Measurements from ENCODE around the gene ORM2. TPM values are rescaled to one million over a fixed set of nuclear protein-coding genes. Genes with fewer than 3 reads are reported as not detected.

ORM2 gene
- polyA plus RNA-seq, 3 donors: 0.30 to 0.33 TPM; not detected in 1

GRCh38 chr9:114304416-114305188 lies 25.1 kb upstream of the ORM2 start:
- no peaks in the 10 kb centered on the region for H3K9me3 ChIP-seq (replicated peaks in 1 of 2; ENCODE audit: control insufficient read depth in 1 of 2, insufficient read depth in 1 of 2, low read length in 2 of 2)
- no peaks in the 10 kb centered on the region for H3K36me3 ChIP-seq (replicated peaks in 1 of 2; ENCODE audit: control insufficient read depth in 1 of 2, insufficient read depth in 2 of 2, low read length in 2 of 2)
- H3K9ac ChIP-seq (ENCODE audit: insufficient read depth, low read length, poor library complexity, severe bottlenecking): no peak overlapping the region
- no peaks in the 10 kb centered on the region for H3K9me3 Mint-ChIP-seq
- DNase-seq: peak in 1 of 3 donors; percentile 2
- no peaks in the 10 kb centered on the region for H4K20me1 ChIP-seq (ENCODE audit: insufficient read depth, low read length)
- H3K27ac Mint-ChIP-seq: no peak overlapping the region
- intact Hi-C loops (cut with micrococcal nuclease): loop anchor here in 1 of 2 donors (5.0 kb wide), 1 partner anchor 147 kb away; the partner anchor contains the start of gene COL27A1
- H3K4me2 ChIP-seq (replicated peaks; ENCODE audit: extremely low read depth, low read length, poor library complexity, severe bottlenecking): no peak overlapping the region
- H3K27ac ChIP-seq (ENCODE audit: low read depth in 1 of 2, low read length in 2 of 2): no peak overlapping the region
- peaks cover 4% of the 10 kb centered on the region for H3K4me1 Mint-ChIP-seq
- H3K4me3 ChIP-seq (replicated peaks in 1 of 3; ENCODE audit: low read depth in 2 of 3, low read length in 3 of 3): no peak overlapping the region
- no peaks in the 10 kb centered on the region for H3K36me3 Mint-ChIP-seq
- peaks cover 3 to 8% (median 6%) of the 10 kb centered on the region in 3 donors for H3K27me3 Mint-ChIP-seq (ENCODE audit: low read depth in 3 of 3)
- 91% methylated on average over 9 of the region's 10 CpGs for WGBS (ENCODE audit: insufficient coverage)
- TF ChIP-seq, protein P1, sequence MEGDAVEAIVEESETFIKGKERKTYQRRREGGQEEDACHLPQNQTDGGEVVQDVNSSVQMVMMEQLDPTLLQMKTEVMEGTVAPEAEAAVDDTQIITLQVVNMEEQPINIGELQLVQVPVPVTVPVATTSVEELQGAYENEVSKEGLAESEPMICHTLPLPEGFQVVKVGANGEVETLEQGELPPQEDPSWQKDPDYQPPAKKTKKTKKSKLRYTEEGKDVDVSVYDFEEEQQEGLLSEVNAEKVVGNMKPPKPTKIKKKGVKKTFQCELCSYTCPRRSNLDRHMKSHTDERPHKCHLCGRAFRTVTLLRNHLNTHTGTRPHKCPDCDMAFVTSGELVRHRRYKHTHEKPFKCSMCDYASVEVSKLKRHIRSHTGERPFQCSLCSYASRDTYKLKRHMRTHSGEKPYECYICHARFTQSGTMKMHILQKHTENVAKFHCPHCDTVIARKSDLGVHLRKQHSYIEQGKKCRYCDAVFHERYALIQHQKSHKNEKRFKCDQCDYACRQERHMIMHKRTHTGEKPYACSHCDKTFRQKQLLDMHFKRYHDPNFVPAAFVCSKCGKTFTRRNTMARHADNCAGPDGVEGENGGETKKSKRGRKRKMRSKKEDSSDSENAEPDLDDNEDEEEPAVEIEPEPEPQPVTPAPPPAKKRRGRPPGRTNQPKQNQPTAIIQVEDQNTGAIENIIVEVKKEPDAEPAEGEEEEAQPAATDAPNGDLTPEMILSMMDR (IDR thresholded peaks at IDR 0.05): no peak
- H3K27me3 ChIP-seq (ENCODE audit: control insufficient read depth in 2 of 2, insufficient read depth in 2 of 2, low read length in 2 of 2): no peaks in the 10 kb centered on the region
- H3K4me1 ChIP-seq (ENCODE audit: control insufficient read depth in 1 of 2, insufficient read depth in 2 of 2, low read length in 2 of 2): no peaks in the 10 kb centered on the region
- no peaks in the 10 kb centered on the region for H3K79me2 ChIP-seq (ENCODE audit: insufficient read depth, low read length)
- no peak overlapping the region for H3K4me3 Mint-ChIP-seq
- H2AFZ ChIP-seq (ENCODE audit: insufficient read depth, low read depth, low read length, poor library complexity, severe bottlenecking): no peak overlapping the region

- TF ChIP-seq, protein P1 (IDR thresholded peaks at IDR 0.05): no peak
- no peaks in the 10 kb centered on the region for H3K79me2 ChIP-seq (ENCODE audit: insufficient read depth, low read length)
Measured at GRCh38 chr9:114307899-114308267, 21.8 kb upstream of the ORM2 start.

More at GRCh38 chr9:114307899-114308267, 21.8 kb upstream of the ORM2 start:
- Mint-ChIP-seq H3K27me3 (ENCODE audit: low read depth in 3 of 3) (peaks cover 2 to 6% (median 3%) of the 10 kb centered on the region in 3 donors), H3K9me3 (no peaks in the 10 kb centered on the region), H3K36me3 (no peaks in the 10 kb centered on the region), H3K4me3 (no peak overlapping the region), H3K27ac (no peak overlapping the region), H3K4me1 (peaks cover 4% of the 10 kb centered on the region)
- no peaks in the 10 kb centered on the region for H3K4me1 ChIP-seq (ENCODE audit: control insufficient read depth in 1 of 2, insufficient read depth in 2 of 2, low read length in 2 of 2)
- no peak overlapping the region for H2AFZ ChIP-seq (ENCODE audit: insufficient read depth, low read depth, low read length, poor library complexity, severe bottlenecking)
- no peak overlapping the region for H3K9ac ChIP-seq (ENCODE audit: insufficient read depth, low read length, poor library complexity, severe bottlenecking)
- H4K20me1 ChIP-seq (ENCODE audit: insufficient read depth, low read length): no peaks in the 10 kb centered on the region
- H3K4me2 ChIP-seq (replicated peaks; ENCODE audit: extremely low read depth, low read length, poor library complexity, severe bottlenecking): no peak overlapping the region
- H3K27ac ChIP-seq (ENCODE audit: low read depth in 1 of 2, low read length in 2 of 2): no peak overlapping the region
- WGBS (ENCODE audit: insufficient coverage): 95% methylated on average over 3 of the region's 6 CpGs
- H3K4me3 ChIP-seq (replicated peaks in 1 of 3; ENCODE audit: low read depth in 2 of 3, low read length in 3 of 3): no peak overlapping the region
- intact Hi-C loops (cut with micrococcal nuclease): no loop called here
- no peaks in the 10 kb centered on the region for H3K27me3 ChIP-seq (ENCODE audit: control insufficient read depth in 2 of 2, insufficient read depth in 2 of 2, low read length in 2 of 2)
- DNase-seq: peak in 1 of 3 donors; percentile 1
- H3K9me3 ChIP-seq (replicated peaks in 1 of 2; ENCODE audit: control insufficient read depth in 1 of 2, insufficient read depth in 1 of 2, low read length in 2 of 2): no peaks in the 10 kb centered on the region
- H3K36me3 ChIP-seq (replicated peaks in 1 of 2; ENCODE audit: control insufficient read depth in 1 of 2, insufficient read depth in 2 of 2, low read length in 2 of 2): no peaks in the 10 kb centered on the region

Data from CD14-positive monocyte (primary cell).